ENCODE results near the gene LARP7.
"Not testable (repeated sequence)": the region's sequence is repeated elsewhere in the genome, so short reads cannot be mapped to it uniquely, and the experiment has no call there.

Gene LARP7

DNA sequence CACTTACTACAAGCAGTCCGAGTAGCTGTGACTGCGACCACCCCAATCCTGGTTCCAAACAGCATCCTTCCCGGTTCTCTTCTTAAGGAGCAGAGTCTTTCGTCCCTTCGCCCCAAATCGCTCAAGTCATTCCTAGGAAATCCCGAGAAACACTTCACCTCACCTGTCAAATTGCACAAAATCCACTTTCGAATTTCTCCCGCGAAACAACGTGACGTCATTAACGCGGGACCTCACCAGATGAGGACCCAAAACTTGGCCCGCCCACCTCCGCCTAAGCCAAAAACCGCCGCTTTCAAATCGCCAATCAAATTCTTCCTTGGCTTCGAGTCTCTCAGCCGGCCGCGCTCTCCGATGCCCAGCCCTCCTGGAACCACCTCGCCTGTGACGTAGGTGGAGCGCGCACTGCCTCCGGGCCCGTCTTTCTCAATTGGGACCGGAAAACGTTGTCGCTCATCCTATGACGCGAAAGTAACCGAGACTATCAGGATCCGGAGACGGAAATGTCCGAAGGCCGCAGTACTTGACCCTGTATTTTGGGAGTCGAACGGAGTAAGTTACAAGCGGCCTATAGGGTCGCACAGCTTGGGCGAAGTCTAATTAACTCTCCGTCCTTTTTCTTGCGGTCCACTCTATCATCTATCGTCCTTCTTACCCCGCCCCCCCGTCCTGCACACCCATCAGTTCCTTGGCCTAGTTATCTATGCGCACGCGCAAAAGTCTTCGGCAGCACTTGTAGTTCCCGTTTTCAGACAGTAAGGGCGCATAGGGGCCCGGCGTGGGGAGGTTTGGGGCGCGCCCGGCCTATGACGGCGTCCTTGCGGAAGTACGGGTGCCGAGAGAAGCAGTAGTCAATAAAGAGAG, at the start of gene LARP7, which contains the start of gene ZGRF1:
Gene LARP7, plus strand, starts transcription at position 456 of the 864 bp plus-strand sequence. CDS start 7,527 bp downstream, outside the sequence.
Gene ZGRF1, minus strand, starts transcription at position 222 of the 864 bp plus-strand sequence. CDS start 3,733 bp downstream, outside the sequence.
- peak; percentile 93 to 97 (median 95) for DNase-seq (ENCODE audit: low read depth in 3 of 3)

DNA sequence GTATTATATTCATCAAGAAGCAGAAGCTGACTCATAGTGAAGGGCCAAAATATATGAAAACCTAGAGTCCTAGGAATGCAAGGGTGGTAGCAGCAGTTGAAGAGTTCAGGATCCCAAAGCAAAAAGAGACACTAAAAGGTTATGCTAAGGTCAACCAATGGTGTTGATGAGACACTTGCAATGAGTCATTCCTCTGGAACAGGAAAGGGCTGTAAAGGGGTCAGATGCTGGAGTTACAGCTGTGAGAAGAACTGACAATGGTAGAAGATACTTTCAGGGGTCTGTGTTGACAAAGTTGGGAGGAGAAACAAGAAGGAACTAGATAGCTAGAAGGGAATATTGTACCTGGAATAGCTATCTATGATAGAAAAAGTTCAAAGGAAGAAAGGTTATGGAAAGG, 47.7 kb upstream of the LARP7 start:
- no peak for DNase-seq (ENCODE audit: low read depth in 3 of 3)

- DNase-seq (ENCODE audit: low read depth in 3 of 3): no peak
Observed at GRCh38 chr4:112591593-112591992, 45.4 kb upstream of the LARP7 start.

- no peak for DNase-seq (ENCODE audit: low read depth in 3 of 3)
Observed at GRCh38 chr4:112592717-112593116, 44.2 kb upstream of the LARP7 start.

DNA sequence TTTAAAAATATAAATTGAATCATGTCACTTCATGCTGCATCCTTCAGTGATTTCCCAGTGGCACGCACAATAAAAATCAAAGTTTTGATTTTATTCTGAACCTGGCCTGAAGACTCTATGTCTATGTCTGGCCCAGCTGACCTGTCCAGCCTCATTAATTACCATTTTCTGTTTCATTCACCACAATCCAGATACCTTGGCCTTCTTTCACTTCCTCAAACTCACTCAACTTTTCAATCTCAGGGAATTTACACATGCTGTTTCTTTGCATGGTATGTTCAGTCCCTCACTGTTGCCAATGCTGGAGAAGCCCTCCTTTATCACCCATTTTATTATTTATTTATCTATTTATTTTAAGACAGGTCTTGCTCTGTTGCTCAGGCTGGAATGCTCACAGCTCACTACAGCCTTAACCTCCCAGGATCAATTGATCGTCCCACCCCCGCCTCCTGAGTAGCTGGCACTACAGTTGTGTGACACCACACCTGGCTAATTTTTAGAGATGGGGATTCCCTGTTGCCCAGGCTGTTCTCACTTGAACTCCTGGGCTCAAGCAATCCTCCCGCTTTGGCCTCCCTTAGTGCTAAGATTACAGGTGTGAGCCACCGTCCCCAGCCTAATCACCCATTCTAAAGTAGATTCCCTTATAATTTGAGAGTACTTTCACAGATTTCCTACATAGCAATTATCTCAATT, 43.4 kb upstream of the LARP7 start:
- DNase-seq (ENCODE audit: low read depth in 3 of 3): no peak

GRCh38 chr4:112594993-112595392, 42.0 kb upstream of the LARP7 start:
- DNase-seq (ENCODE audit: low read depth in 3 of 3): no peak

GRCh38 chr4:112604589-112604988, 32.4 kb upstream of the LARP7 start:
- peak in 2 of 3 donors; percentile 4 to 12 for DNase-seq (ENCODE audit: low read depth in 3 of 3)

GRCh38 chr4:112612814-112613213, 24.1 kb upstream of the LARP7 start:
- DNase-seq (ENCODE audit: low read depth in 3 of 3): not testable (repeated sequence)

GRCh38 chr4:112616984-112617383, 20.0 kb upstream of the LARP7 start:
- DNase-seq (ENCODE audit: low read depth in 3 of 3): no peak

DNA sequence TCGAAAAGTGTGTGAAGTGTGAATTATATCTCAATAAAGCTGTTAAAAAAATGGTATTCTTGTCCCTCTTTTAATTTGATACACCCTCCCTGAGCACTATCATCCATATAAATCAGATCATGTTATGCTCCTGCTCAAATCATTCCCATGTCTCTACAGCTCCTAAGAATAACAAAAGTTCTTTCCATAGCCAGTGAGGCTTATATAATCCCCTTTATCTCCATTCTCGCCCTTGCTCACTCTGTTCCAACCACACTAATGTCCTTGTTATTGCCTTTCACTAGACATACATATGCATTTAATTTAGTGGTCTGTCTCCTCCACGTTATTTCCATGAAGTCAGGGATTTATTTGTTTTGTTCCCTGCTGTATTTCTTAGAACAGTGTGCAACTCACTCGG, 10.7 kb upstream of the LARP7 start:
- no peak for DNase-seq (ENCODE audit: low read depth in 3 of 3)

DNA sequence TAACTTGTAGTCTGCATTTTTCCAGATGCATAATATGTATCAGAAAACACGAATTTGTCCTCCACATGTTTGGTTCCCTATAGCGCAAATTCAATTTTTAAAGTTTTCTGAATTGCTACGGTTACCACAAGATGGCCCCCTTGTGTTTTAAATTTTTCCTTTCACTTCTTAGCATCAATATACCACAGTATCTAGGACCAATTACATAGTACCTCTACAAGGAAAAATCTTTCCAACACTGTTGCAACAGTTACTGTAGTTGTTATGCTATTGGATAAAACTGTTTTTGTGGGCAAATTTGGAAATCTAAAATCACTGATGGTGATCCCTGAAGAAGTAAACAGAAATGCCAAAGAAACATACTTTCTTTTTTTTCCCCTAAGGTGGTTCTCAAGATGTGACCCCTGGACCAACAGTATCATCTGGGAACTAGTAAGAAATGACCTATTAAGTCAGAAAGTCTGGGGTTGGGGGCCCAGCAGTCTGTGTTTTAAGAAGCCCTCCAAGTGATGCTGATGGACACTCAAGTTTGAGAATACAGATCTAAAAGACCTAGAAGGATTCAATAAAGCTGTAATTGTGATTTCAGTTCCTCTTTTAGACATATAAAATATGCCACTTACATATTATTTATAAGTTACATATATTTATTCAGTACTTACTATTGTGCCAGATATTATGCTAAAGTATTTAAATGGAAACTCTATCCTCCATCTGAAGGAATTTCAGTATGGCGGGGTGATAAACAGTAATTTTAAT, 3.3 kb upstream of the LARP7 start:
- no peak for DNase-seq (ENCODE audit: low read depth in 3 of 3)

GRCh38 chr4:112637552-112637866, 566 bp downstream of the LARP7 start:
- DNase-seq (ENCODE audit: low read depth in 3 of 3): no peak

GRCh38 chr4:112642526-112642925, 5.6 kb downstream of the LARP7 start:
- DNase-seq (ENCODE audit: low read depth in 3 of 3): no peak

DNA sequence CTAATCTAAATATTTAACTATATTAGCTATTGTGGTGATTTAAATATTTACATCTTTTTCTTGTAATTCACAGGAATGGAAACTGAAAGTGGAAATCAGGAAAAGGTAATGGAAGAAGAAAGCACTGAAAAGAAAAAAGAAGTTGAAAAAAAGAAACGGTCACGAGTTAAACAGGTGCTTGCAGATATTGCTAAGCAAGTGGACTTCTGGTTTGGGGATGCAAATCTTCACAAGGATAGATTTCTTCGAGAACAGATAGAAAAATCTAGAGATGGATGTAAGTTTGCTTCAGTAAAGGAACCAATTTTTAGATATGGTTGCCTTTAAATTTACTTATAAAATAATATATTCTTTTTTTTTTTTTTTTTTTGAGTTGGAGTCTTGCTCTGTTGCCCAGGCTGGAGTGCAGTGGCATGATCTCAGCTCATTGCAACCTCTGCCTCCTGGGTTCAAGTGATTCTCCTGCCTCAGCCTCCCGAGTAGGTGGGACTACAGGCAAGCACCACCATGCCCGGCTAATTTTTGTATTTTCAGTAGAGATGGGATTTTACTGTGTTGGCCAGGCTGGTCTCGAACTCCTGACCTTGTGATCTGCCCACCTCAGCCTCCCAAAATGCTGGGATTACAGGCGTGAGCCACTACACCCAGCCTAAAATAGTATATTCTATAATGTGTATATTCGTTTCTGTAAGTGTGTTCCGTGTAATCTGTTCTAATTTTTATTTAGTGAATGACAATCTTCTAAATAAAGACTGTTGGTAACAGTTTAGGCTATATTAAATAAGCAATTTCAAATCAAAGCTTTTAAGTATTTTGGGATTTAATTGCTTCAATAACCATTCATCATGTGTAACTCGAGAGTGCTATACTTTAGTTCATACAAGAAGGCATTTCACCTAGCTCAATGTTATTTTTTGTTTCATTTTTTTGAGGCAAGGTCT, 7.9 kb downstream of the LARP7 start:
- not testable (repeated sequence) for DNase-seq (ENCODE audit: low read depth in 3 of 3)

DNA sequence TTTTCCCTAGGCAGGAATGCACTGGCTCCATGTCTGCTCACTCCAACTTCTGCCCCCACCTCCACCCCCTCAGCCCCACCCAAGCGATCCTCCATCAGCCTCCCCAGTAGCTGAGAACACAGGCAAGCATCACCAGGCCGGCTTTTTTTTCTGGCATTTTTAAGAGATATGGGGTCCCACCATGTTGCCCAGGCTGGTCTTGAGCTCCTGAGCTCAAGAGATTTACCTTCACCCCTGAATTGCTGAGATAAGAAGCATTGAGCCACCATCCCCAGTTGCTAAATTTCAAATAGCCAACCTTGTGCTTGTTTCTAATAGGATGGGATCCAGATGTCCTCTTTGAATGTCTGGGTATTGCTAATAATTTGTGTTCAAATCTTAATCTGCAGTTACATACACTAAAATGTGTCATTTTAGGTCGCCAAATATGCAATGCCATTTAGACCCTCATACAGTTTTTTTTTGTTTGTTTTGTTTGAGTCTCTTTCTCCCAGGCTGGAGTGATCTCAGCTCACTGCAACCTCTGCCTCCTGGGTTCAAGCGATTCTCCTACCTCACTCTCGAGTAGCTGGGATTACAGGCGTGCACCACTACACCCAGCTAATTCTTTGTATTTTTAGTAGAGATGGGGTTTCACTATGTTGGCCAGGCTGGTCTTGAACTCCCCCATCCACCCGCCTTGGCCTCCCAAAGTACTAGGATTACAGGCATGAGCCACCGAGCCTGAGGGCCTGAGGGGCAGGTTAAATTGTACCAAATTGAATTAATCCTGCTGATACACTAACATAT, 8.8 kb downstream of the LARP7 start:
- no peak for DNase-seq (ENCODE audit: low read depth in 3 of 3)

DNA sequence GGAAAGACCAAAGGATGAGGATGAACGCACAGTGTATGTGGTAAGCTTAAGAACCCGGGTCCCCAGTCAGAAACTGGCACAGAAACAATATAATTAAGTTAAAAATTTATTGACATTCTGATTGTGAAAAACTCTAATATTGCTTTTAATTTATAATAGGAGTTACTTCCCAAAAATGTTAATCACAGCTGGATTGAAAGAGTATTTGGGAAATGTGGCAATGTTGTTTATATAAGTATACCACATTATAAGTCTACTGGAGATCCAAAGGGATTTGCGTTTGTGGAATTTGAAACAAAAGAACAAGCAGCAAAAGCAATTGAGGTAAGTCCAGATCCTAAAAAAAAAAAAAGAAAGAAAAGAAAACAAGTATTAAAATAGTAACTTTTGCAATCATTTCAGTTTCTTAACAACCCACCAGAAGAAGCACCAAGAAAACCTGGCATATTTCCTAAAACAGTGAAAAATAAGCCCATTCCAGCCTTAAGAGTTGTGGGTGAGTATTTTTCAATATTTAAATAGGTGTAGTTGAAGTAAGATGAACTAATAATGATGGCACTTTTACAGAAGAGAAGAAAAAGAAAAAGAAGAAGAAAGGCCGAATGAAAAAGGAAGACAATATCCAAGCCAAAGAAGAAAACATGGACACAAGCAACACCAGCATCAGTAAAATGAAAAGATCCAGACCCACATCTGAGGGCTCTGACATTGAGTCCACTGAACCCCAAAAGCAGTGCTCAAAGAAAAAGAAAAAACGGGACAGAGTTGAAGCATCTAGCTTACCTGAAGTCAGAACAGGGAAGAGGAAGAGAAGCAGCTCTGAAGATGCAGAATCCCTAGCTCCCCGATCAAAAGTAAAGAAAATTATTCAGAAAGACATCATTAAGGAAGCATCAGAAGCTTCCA, 9.9 kb downstream of the LARP7 start:
- DNase-seq (ENCODE audit: low read depth in 3 of 3): no peak

GRCh38 chr4:112647785-112648184, 10.8 kb downstream of the LARP7 start:
- no peak for DNase-seq (ENCODE audit: low read depth in 3 of 3)

DNA sequence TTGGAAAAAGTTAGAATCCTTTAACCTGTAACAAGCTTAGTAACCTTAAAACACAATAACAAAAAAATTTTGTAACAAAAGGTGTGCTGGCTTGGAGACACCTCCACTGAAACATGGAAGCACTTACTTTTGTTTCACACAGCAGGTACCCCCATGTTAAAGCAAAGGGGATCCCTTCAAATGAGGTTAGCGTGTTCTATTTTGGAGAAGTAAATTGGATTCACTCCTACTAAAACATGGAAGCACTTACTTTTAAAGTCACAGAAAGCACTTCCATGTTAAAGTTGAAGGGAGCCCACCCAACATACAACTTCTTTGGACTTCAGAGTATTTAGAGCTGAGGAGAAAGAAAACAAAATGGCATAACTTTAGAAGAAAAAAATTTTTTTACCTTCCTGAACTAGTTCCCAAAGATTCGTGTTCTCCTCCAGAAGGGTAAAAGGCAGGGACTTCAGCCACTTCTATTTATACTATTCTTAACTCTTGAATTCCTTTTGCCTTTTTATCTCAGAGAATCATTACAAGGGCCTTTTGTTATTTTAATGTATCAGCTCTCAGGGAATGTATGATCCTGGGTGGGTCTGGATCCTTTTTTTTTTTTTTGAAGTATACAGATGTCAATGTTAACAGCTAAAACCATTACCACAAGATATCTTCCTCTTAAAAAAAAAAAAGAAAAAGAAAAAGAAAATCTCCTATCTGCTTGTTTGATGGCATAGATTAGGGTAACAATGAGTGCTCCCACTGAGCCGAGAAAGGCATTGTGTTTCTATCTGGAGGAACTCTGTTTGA, 11.5 kb downstream of the LARP7 start:
- DNase-seq (ENCODE audit: low read depth in 3 of 3): no peak

DNA sequence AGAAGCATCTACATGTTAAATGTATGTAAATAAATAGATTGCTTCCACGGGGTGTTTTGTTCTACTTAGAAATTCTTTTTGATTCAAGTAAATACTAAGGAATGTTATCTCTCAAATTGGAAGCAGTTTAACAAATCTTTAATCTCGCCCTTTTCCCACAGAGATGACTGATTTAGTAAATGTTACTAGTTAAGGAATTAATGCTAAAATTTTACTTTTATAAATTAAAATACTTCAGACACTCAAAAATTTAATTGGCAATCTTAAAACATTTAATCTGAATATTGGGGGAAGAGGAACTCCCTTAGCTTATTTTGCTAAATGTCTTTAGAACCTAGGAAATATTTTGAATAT, 12.1 kb downstream of the LARP7 start:
- DNase-seq (ENCODE audit: low read depth in 3 of 3): no peak

Data from stimulated activated CD4-positive, alpha-beta T cell treated with anti-CD3 and anti-CD28 coated beads, TNF-alpha, amount 100 ng/mL, for 48 hours (primary cell).